Peyer's patch (tissue), 4 donors: ENCODE results near the gene ALPL.

Source experiments
- POLR2A ChIP-seq, 2 donors: fragments of 450-650 bp; IDR thresholded peaks; one replicate each; pipeline ENCODE4 v1.5.1; 2017; ENCODE audit warnings: antibody characterized with exemption in 2 of 2, mild to moderate bottlenecking in 2 of 2, moderate library complexity in 2 of 2
- TF ChIP-seq, protein P1 (sequence below), 6 experiments: fragments of 450-650 bp in 4 of 6; fragments of 200-600 bp in 2 of 6; sonication (generic) in 1 of 6; IDR thresholded peaks; one replicate each; pipeline ENCODE4 v1.5.1; 2017 to 2019; ENCODE audit warnings: antibody characterized with exemption in 6 of 6, mild to moderate bottlenecking in 3 of 6, moderate library complexity in 1 of 6

DNA sequence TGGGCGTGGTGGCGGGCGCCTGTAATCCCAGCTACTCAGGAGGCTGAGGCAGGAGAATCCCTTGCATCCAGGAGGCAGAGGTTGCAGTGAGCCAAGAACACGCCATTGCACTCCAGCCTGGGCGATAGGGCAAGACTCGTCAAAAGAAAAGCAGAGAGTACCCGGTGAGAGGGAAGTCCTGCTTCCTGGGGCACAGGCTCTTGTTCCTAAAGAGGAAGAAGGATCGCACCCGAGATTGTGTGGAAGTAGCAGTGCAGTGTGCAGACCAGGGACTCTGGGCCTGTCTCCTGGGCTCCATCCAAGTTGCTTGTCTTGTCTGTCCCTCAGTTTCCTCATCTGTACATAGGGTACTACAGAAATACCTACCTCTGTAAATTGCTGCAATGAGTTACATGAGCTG is 39.6 kb upstream of the ALPL start:
- TF ChIP-seq, protein P1, sequence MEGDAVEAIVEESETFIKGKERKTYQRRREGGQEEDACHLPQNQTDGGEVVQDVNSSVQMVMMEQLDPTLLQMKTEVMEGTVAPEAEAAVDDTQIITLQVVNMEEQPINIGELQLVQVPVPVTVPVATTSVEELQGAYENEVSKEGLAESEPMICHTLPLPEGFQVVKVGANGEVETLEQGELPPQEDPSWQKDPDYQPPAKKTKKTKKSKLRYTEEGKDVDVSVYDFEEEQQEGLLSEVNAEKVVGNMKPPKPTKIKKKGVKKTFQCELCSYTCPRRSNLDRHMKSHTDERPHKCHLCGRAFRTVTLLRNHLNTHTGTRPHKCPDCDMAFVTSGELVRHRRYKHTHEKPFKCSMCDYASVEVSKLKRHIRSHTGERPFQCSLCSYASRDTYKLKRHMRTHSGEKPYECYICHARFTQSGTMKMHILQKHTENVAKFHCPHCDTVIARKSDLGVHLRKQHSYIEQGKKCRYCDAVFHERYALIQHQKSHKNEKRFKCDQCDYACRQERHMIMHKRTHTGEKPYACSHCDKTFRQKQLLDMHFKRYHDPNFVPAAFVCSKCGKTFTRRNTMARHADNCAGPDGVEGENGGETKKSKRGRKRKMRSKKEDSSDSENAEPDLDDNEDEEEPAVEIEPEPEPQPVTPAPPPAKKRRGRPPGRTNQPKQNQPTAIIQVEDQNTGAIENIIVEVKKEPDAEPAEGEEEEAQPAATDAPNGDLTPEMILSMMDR (IDR thresholded peaks at IDR 0.05): no peak
- no peak for TF ChIP-seq POLR2A (IDR thresholded peaks at IDR 0.05)
